Fibroblast of skin of right biceps (primary cell): ENCODE results near the gene NPC2.
"Not testable (repeated sequence)": the region's sequence is repeated elsewhere in the genome, so short reads cannot be mapped to it uniquely, and the experiment has no call there.

Source experiments
- DNase-seq: peaks from one replicate; pipeline ENCODE4 v3.0.0-alpha.2; 2013

Gene NPC2

DNA sequence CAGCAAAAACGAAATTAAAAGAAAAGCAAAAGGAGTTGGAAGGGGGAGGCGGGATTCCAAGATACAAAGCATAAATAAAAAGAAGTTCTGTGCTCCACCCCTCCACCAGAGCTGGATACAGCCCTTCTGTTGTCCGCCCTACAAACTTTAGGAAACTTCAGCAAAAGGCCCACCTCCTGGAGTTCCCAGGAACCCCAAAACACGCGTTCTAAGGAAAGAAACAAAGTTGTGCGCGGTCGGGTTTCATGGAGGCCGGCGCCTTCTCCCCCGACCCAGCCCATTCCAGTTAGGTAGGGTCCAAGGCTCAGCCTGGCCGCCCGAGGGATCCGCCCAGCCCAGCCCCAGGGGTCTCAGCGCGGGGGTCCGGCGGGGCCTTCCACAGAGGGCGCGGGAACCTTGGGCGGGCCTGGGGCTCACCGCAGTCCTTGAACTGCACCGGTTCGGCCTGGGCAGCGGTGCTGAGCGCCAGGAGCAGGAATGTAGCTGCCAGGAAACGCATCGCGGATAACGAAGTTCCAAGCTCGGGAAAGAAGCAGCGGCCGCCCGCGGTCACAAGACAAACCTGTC, at the start of gene NPC2:
Gene NPC2, minus strand, starts transcription at position 530 of the 567 bp plus-strand sequence. Its CDS starts 31 bp downstream, at position 499.
- DNase-seq = no peak

DNA sequence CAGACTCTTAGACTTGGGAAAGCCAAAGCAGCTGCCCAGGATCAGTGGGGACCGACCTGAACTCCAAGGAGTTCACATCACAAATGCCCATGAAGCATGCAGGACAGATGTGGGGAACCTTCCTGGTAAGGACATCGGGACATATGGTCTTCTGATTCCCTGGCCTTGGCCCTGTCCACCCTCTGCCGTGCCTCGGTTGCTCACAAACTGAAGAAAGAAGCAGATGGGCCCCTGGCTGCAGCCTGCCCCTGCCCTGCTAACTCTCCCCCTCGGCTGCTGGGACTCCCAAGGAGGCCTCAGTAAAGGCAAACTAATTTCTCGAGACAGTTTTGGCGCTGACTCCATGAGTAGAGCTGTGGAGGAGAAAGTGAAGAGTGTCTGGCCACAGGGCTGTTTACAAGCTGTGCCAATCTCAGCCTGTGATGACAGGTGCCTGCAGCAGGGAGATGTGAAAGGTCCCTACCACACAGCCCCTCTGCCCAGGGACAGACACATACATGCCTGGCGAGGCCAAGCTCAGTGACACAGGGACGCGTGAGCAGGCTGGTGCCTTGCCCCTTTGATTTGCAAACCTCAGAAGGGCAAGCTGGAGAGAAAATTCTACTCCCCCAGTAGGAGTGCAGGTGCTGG, 49.1 kb upstream of the NPC2 start:
- no peak for DNase-seq

DNA sequence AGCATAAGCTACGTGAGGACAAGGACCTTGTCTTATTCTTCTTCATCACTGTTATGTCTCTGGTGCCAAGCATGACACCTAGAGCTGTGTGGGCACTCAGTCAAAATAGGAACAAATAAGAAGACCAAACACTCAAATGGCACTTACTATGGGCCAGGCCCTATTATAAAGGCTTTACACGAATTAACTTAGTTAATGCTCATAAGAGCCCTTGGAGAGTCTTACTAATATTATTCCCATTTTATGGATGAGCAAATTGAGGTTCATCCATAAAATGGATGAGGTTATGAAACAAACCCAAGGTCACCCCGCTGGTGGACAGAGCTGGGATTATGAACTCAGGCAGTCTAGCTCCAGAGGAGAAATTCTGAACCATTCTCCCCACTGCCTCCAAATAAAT, 48.1 kb upstream of the NPC2 start:
- no peak for DNase-seq

DNA sequence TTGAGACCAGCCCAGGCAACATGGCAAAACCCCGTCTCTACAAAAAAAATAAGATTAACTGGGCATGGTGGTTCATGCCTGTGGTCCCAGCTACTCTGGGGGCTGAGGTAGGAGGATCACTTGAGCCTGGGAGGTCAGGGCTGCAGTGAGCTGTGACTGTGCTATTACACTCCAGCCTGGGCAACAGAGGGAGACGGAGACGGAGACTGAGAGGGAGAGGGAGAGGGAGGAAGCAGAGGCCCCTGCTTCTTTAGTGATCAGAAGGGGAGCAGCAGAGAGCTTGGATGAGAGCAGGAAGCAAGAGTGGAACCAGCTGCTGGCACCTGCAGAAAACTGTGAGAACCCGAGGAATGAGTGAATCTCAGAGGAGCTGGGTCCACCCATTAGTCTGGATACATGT, 46.4 kb upstream of the NPC2 start:
- DNase-seq = no peak

DNA sequence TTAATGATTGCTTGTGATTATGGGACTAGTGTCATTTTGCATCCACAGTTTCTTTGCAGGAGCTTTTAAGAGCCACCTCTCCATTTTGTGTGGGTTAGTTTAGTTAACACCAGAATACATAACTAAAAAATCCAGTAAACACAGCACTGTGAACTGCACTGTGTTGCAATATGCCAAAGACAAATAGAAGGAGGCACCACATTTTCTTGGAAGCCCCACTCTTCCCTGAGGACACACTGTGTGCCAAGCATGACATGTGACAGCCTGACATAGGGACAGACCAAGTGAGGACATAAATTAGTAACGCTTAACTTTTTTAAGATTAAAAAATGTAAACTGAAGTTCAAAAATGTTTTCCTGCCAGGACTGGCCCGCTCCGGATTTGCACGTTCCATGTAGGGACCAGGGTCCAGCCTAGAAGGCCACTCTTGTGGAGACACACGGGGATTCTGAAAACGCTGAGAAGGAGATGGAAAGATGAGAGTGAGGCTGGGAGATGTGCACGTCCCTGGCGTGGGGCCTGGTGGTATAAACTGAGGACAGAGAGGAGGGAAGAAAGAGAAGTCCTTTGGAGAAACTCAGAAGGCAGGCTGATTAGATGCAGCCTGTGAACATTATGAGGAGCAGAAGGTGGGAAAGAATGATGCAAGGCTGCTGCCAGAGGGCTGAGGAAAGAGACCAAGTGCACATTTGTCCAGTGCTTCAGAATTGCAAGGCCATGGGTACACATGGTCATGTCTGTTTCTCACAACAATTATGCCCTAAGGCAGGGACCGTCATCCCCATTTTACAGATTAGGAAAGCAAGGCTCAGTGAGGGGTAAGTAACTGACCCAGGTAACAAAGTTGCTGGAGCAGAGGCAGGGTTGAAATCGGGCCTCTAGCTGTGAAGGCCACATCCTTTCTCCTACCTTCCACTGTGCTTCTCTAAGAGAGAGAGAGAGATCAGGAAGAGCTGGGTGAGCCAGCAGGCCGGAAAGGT, 45.6 kb upstream of the NPC2 start:
- DNase-seq = no peak

DNA sequence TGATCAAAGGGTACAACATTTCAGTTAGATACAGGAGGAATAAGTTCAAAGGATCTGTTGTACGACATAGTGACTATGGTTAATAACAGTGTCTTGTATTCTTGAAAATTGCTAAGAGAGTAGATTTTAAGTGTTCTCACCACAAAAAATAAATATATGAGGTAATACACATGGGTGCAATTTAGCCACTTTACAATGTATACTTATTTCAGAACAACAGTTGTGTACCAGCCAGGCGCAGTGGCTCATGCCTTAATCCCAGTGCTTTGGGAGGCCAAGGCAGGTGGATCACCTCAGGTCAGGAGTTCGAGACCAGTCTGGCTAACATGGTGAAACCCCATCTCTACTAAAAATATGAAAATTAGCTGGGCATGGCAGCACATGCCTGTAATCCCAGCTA, 43.2 kb upstream of the NPC2 start:
- DNase-seq = not testable (repeated sequence)

DNA sequence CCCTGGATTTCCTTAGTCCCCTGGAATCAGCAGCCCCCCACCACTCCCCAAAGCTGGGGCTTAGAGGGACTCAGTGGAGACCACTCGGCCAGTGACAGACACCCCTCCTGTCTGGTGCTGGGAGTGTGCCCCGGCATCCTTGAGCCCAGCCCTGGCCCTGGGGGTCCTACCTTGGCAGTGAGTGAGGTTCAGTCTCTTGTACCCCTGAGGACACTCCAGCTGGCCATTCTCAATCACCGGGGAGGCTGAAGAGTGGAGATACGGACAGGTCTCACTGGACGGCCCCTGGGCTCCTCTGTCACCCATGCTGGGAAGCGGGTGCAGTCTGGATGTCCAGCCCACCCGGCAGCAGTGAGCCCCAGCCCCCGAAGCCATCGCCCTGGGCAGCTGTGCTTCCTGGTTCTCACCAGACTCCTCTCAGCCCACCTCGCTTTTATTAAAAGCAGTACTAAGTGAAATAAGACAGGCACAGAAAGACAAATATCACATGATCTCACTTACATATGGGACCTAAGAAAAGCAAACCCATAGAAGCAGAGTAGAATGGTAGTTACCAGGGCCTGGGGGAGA, 42.7 kb upstream of the NPC2 start:
- DNase-seq = no peak

DNA sequence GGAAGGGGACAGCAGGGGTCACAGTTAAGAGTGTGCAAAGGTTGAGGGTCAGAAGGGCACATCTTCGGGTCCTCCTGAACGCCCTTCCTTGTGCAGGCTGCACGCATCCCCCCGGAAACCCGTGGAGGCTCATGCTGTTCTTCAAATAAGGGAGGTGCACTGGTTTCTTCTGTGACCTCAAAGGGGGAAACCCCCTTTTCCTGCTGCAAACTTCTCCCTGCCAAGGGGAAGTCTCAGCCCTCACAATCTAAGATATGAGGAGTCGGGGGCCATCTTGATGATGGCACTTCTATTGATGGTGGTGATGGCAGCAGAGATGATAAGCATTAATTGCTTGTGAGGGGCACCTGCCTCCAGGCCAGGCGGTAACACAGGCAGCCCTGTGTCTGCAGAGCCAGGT, 40.5 kb upstream of the NPC2 start:
- DNase-seq = no peak

DNA sequence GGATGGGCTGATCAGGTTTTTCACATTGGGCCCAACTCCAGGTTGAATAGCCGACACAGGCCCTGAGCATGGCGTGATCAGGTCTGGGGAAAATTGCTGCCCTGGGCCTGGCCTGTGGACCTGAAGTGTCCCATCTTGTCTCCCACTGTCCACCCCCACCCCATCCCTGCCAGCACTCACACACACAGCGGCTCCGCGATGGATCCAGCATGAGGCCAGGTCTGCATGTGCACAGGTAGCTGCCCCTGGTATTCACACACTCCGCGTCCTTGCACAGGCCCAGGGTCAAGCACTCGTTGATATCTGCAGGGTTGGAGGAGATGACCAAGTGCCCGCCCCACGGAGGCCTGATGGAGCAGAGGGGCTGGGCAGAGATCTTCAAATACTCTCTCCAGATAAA, 39.1 kb upstream of the NPC2 start:
- no peak for DNase-seq

DNA sequence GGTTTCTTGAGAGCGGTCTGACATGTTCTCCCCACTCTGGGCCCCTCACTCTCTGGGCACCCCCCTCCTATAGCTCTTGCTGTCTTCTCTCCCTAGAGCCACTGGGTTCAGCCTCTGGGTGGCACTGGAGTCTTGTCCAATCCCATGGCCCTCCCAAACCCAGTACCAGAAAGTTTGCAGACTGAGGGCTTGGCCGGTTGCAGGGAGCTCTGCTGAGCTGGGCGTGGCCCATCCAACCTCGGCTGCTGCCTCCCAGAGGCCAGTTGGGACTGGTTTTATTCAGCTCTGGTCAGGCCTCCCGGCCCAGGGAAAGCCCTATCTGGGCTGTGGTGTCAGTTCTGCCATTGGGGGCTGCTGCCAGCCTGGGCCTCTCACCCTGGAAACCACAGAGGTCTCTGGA, 38.4 kb upstream of the NPC2 start:
- DNase-seq = peak; percentile 40

DNA sequence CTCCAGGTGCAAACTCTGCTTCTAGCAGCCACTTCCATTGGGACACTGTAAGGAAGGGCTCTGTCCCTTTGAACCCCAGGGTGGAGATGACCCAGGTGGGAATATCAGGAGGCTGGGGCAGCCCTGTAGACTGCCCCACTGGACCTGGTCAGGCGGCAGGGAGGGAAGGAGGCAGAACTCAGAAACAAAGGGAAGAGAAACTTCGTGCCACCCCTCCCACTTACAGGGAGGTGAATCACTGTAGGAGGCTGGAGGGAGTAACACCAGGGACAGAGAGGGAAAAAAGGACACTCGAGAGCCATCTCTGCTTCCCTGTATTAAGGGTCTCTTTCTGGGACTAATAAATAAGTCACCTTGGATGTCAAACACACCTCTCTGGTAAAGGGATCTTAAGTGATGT, 37.9 kb upstream of the NPC2 start:
- no peak for DNase-seq

DNA sequence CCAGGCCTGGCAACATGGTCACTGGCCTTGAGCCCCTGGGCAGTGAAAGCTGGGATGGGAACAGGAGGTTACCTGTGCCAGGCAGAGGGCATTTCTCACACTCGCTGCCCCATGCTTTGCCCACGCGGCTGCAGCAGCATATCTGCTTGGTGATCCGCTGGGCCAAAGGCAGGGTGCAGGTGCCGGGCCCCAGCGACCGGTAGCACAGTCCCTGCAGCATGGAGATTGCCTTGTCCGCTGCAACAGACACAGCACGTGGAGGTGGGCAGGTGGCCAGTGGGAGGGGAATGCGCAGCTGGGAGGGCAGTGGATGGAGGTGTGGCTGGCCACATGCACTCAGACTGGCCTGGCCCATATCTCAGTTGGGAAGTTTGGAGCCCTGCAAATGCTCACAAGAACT, 35.8 kb upstream of the NPC2 start:
- DNase-seq = no peak

DNA sequence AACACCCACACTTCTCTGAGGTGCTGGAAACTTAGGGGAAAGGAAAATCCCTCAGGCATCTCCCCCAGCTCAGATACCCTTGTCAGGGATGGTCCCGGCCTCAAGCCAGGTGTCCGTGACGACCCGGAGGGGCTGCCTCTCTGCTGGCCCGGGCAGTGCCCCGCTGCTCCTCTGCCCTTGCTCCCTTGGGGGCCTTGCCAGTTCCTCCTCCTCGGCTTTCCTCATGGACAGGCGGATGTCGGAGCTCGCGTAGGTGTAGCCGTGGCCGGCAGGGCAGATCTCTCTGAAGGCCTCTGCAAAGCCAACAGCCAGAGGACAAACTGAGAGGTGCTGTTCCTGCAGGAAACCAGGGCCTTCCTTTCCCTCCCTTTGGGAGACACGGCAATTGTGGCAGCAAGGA, 35.3 kb upstream of the NPC2 start:
- no peak for DNase-seq

DNA sequence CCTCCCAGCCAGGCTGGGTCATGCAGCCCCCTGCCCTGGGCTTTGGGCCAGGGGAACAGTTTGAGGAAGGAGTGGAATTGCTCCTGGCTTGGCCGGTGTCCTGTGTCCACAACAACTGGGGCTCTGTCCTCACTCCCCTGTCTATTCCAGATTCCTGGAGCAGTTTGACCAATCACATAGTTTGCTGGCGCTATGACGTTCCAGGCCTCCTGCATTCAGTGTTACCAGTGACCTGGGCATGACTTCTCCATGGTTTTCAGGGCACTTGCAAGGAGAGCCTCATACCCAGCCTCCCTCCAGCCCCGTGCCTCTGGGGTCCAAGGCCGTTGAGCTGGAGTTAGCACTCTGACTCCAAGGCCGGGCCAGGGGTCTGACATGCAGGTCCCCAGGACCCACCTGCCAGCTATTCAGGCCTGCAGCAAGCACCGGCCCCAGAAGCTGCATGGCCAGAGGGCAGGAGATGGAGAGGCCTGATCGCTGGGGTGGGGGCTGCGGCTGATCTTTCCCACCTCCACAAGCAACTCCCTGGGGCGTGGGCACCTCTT, 34.7 kb upstream of the NPC2 start:
- no peak for DNase-seq

DNA sequence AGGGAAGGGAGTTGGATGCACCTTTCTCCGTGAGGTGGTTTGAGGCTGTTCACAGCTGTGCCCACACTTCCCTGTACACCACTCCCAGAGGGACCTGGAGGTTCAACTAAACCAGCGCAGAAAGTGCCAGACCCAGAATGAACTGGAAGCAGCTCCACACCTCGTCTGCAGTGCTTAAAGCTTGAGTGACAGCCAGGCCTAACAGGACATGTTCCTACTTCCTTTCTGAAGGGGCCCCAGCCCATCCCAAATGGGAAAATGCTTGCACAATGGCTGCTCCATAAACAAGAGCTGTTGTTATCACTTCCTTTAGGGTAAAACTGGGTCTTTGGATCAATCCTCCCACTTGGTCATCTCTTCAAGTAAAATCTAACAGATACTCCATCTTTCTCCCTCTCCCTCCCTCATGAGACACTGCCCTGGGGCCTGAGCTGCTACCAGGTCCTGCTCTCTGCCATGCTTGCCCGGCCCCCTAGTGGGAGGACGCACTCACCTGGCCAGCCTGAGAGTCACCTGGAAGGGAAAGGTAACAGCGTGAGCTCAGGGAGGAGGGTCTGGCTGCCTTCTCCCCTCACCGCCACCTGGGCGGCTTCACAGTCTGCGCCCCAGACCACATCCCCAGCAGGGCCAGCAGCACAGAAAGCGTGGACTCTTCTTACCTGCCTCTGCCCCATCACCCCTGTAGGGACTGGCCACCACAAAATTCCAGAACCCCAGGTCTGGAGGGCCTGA, 33.9 kb upstream of the NPC2 start:
- DNase-seq = no peak

DNA sequence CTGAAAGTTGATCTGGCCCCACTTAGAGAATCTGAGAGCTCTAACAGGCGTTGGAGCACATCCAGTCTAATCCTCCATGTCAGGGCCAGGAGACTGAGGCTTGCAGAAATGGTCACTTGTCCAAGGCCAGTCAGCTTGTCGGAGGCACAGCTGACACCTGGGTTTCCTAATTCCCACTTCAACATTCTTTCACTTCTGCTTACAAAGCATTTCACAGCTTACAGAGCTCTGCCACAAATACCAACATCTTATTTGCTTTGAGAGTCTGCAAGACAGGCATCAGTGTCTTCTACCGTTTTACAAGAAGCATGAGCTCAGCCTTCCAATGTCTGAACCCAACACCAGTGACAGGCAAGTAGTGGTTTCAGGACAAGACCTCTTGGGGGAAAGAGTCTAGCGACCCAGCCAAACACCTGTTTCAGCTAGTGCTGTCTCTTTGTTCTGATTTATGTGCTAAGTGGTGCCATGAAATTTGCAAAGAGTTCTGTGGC, 32.3 kb upstream of the NPC2 start:
- DNase-seq = no peak

DNA sequence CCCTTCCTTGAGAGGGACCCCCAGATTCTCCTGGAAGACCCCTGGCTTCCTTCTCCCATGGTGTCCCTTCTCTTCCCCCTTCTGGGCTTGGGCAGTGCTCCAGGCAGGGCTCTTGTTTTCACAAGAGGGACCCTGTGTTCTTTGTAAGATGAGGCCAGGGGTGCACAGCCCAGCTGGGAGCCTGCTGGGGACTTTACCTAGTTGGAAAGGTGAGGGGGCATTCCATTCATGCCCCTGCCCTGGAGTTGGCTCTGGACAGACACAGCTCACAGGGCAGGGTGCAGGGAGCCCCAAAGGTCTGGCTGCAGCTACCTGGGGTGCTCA, 31.7 kb upstream of the NPC2 start:
- no peak for DNase-seq

DNA sequence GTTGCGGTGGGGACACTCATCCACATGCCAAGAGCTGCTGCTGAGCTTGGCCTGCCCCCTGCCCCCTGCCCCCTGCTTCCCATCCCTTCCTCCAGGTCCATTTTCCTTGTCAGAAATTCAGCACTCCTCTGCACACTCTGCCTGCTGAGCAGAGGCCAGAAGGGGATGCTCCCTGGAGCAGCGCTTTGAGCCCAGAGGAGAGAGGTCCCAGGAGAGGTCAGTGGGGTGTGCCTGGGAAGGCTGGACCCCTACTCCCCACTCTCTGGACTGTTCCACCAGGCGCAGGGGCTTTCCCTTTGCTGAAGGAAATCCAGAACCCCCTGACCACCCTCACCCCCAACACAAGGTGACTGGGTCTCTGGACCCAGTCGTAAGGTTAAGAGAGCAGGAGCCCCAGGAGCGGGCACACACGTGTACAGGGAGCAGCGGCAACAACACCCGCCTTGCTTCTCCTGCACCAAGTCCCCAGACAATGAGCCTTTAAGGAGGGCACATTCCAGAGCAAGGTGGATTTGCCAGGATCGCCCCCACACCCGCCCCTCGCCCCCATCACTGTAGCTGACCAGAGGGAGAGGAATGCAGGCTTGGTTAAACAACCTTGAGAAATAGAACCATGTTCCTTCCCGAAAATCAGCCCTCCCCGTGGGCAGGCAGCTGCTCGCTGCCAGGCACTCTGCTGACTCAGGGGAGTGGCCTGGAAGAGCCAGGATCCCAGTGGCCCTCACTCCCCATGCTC, 31.1 kb upstream of the NPC2 start:
- DNase-seq = no peak

DNA sequence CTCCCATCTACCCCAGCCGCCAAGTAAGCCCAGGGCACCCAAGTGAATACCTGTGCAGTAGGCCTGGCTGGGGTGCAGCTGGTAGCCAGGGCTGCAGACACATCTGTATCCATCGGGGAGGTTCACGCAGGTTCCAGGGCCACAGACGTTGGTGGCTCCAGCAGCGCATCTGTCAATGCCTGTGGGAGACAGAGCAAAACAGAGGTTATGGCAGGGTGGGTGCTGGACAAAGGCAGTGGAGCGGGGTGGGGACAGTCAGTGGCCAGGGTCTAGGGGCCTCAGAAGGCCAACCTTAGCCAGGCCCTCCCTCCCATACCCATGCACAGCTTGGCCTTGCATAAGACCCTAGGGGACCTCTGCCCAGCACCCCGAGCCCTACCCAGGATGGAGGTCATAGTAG, 29.6 kb upstream of the NPC2 start:
- DNase-seq = no peak

DNA sequence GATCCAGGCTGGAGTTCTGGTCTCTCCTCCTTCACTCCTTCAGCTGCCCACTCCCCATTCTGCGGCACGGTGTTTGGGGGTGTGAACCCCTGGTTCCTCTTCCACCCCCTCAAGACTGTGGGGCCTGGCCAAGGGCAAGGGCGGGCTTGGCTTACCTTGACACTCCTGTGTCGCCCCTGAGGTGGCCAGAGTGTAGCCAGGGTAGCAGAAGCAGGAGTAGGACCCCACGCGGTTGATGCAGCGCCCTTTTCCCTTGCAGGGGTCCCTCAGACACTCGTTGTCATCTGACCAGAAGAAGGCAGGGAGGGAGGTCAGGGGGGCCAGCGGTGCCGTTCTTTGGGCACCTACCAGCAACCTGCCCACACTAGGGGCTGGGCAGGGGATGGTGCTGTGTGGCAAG, 28.7 kb upstream of the NPC2 start:
- no peak for DNase-seq

DNA sequence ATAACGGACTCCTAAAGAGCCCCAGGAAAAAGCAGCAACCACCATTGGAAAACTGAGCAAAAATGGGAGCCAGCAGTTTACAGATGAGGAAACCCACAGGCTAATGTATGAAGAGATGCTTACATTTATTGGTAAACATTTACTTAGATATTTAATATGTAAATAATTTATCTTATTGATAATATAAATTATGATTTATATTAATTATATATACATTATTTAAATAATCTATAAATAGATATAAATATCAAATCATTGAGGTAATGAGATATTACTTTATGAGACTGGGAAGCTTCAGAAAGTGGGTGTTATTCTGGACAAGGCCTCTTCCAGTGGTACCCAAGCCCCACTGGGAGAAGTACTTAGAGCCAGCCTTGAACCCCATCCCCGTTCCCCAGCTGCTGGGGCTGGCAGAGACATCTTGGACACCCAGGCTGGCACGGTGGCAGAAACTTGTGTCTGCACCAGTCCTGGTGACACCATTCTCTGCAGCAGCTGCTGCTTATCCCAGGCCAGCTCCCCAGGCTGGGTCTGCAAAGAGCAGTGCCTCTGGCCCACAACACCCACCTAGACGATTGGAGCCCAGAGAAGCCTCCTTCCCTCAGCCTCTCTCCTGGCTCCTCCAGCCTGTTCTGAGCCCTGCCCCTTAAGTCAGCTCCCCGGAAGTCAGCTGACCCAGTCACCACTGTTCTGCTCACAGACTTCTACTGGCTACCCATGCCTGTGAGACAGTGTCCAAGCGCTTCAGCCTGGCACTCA, 26.4 kb upstream of the NPC2 start:
- no peak for DNase-seq
